PC-3 (cell line): Measurements from ENCODE around the gene P2RX3. TPM values are rescaled to one million over a fixed set of nuclear protein-coding genes. Genes with fewer than 3 reads are reported as not detected.

Source experiments
- ATAC-seq: fragments of 200-7000 bp; cut with Tn5 transposase; 2 replicates; pipeline ENCODE4 v1.9.1; 2020; ENCODE audit warnings: mild to moderate bottlenecking, moderate library complexity
- BruUV-seq: library from RNA; stranded (reverse); fragments of 400-500 nt; replicated peaks from 2 replicates; lab custom pipeline; 2021; lab: Mats Ljungman, UMichigan
- CTCF ChIA-PET: fragments of 300-600 bp; sonication (Branson Sonifier 250); formaldehyde crosslinking; loops from one replicate; lab custom pipeline; 2022; ENCODE audit warnings: antibody characterized with exemption; lab: Charles Lee
- POLR2A ChIA-PET: fragments of 300-600 bp; sonication (Branson Sonifier 250); formaldehyde crosslinking; loops from one replicate; lab custom pipeline; 2022; ENCODE audit warnings: antibody characterized with exemption; ENCODE audit not compliant: unreplicated experiment; lab: Charles Lee
- DNase-seq: peaks from one replicate; pipeline ENCODE4 v3.0.0-alpha.2; 2015
- H2AFZ ChIP-seq: fragments of 300-600 bp; sonication (generic); 2 replicates; pipeline ENCODE4 v1.6.0; 2016; ENCODE audit warnings: antibody characterized with exemption, low read length
- H3F3A ChIP-seq: fragments of 300-600 bp; sonication (generic); one replicate; pipeline ENCODE4 v1.6.0; 2017; ENCODE audit warnings: antibody characterized with exemption, low read length, control low read depth, mild to moderate bottlenecking; ENCODE audit not compliant: unreplicated experiment
- H3K27ac ChIP-seq: fragments of 300-600 bp; sonication (generic); 2 replicates; pipeline ENCODE4 v1.5.1; 2016; ENCODE audit warnings: mild to moderate bottlenecking, low read length
- H3K27me3 ChIP-seq: fragments of 300-600 bp; sonication (generic); 2 replicates; pipeline ENCODE4 v1.6.1; 2016; ENCODE audit warnings: low read length, mixed read lengths
- H3K36me3 ChIP-seq: fragments of 300-600 bp; sonication (generic); 2 replicates; pipeline ENCODE4 v1.6.1; 2016; ENCODE audit warnings: low read depth, mixed run types, low read length, mixed read lengths
- H3K4me1 ChIP-seq: fragments of 300-600 bp; sonication (generic); 2 replicates; pipeline ENCODE4 v1.5.1; 2016; ENCODE audit warnings: low read length; ENCODE audit not compliant: insufficient read depth
- H3K4me2 ChIP-seq: fragments of 300-600 bp; sonication (generic); 2 replicates; pipeline ENCODE4 v1.6.0; 2016; ENCODE audit warnings: low read length
- H3K4me3 ChIP-seq: fragments of 300-600 bp; sonication (generic); 2 replicates; pipeline ENCODE4 v1.5.1; 2016; ENCODE audit warnings: mild to moderate bottlenecking, low read length, mixed read lengths
- H3K79me2 ChIP-seq: fragments of 300-600 bp; sonication (generic); 2 replicates; pipeline ENCODE4 v1.6.1; 2017; ENCODE audit warnings: low read length, mixed read lengths
- H3K9ac ChIP-seq: fragments of 300-600 bp; sonication (generic); 2 replicates; pipeline ENCODE4 v1.6.0; 2016; ENCODE audit warnings: mild to moderate bottlenecking, low read length
- H3K9me2 ChIP-seq: fragments of 300-600 bp; sonication (generic); replicated peaks from 2 replicates; pipeline ENCODE4 v1.6.1; 2016; ENCODE audit warnings: mixed run types, low read length, mixed read lengths
- H3K9me3 ChIP-seq: fragments of 300-600 bp; sonication (generic); 2 replicates; pipeline ENCODE4 v1.6.1; 2016; ENCODE audit warnings: low read length, mixed read lengths
- H4K20me1 ChIP-seq: fragments of 300-600 bp; sonication (generic); 2 replicates; pipeline ENCODE4 v1.6.1; 2016; ENCODE audit warnings: low read length, mixed read lengths
- CTCF ChIP-seq: fragments of 300-600 bp; sonication (generic); conservative IDR thresholded peaks from 2 replicates; pipeline ENCODE4 v1.5.1; 2017; ENCODE audit warnings: antibody characterized with exemption, low read depth, mild to moderate bottlenecking, low read length
- EZH2 ChIP-seq: fragments of 300-600 bp; sonication (generic); IDR thresholded peaks from one replicate; pipeline ENCODE4 v1.6.1; 2017; ENCODE audit warnings: antibody characterized with exemption, mild to moderate bottlenecking, low read length; ENCODE audit not compliant: unreplicated experiment
- EZH2phosphoT487 ChIP-seq: fragments of 300-600 bp; sonication (generic); IDR thresholded peaks from 2 replicates; pipeline ENCODE4 v1.6.1; 2018; ENCODE audit warnings: mild to moderate bottlenecking, antibody characterized with exemption, low read length, borderline replicate concordance
- intact Hi-C: fragments of 100-400 bp; cut with micrococcal nuclease; formaldehyde crosslinking; loops from 2 replicates; pipeline ENCODE4 v1.9.0; 2023
- total RNA-seq: library from RNA; depleted of rRNA; stranded (reverse); fragments of >200 nt; gene quantifications from 2 replicates; pipeline ENCODE4 v1.2.3, GENCODE V29; 2014

The P2RX3 gene
- total RNA-seq, 1 experiment from 2014 or later: not detected

- Histone ChIP-seq H3K27me3 (no peaks in the 10 kb centered on the region), H3K4me1 (peaks cover 20% of the 10 kb centered on the region), H3F3A (no peaks in the 10 kb centered on the region), H3K9me3 (no peaks in the 10 kb centered on the region), H2AFZ (no peak overlapping the region), H3K36me3 (peaks cover 68% of the 10 kb centered on the region), H3K9me2 (no peaks in the 10 kb centered on the region), H3K4me2 (no peak overlapping the region), H3K9ac (no peak overlapping the region), H3K79me2 (peaks cover 12% of the 10 kb centered on the region), H3K27ac (no peak overlapping the region), H4K20me1 (no peaks in the 10 kb centered on the region), H3K4me3 (no peak overlapping the region)
- ChIA-PET CTCF (no interaction called here), POLR2A (no interaction called here)
- BruUV-seq: no TSS peak
- intact Hi-C loops: no loop called here
- DNase-seq (no peak), ATAC-seq (no peak)
- TF ChIP-seq EZH2phosphoT487 (no peak), CTCF (no peak), EZH2 (no peak)
Observed at GRCh38 chr11:57299150-57299737, 38.9 kb upstream of the P2RX3 start.

GRCh38 chr11:57300785-57301184, 37.4 kb upstream of the P2RX3 start:
- ChIA-PET CTCF (no interaction called here), POLR2A (no interaction called here)
- Histone ChIP-seq H3K4me2 (no peak overlapping the region), H3K79me2 (peaks cover 24% of the 10 kb centered on the region), H4K20me1 (no peaks in the 10 kb centered on the region), H3K9me3 (no peaks in the 10 kb centered on the region), H3F3A (no peaks in the 10 kb centered on the region), H3K4me3 (no peak overlapping the region), H3K27me3 (no peaks in the 10 kb centered on the region), H2AFZ (no peak overlapping the region), H3K9me2 (no peaks in the 10 kb centered on the region), H3K36me3 (peaks cover 76% of the 10 kb centered on the region), H3K27ac (no peak overlapping the region), H3K9ac (no peak overlapping the region), H3K4me1 (peaks cover 26% of the 10 kb centered on the region)
- BruUV-seq: no TSS peak
- no peak for DNase-seq
- no peak for ATAC-seq
- TF ChIP-seq EZH2phosphoT487 (no peak), EZH2 (no peak), CTCF (no peak)
- intact Hi-C loops: no loop called here

- H3K9me3 ChIP-seq: no peaks in the 10 kb centered on the region
- ATAC-seq: no peak
- H3K9ac ChIP-seq: no peak overlapping the region
- peaks cover 32% of the 10 kb centered on the region for H3K4me1 ChIP-seq
- no peaks in the 10 kb centered on the region for H3K9me2 ChIP-seq
- ChIA-PET POLR2A (no interaction called here), CTCF (no interaction called here)
- no peaks in the 10 kb centered on the region for H3F3A ChIP-seq
- H2AFZ ChIP-seq: no peak overlapping the region
- TF ChIP-seq EZH2: no peak
- TF ChIP-seq EZH2phosphoT487: no peak
- TF ChIP-seq CTCF: no peak
- H4K20me1 ChIP-seq: no peaks in the 10 kb centered on the region
- peaks cover 73% of the 10 kb centered on the region for H3K36me3 ChIP-seq
- no peak for DNase-seq
- no TSS peak for BruUV-seq
- H3K27me3 ChIP-seq: no peaks in the 10 kb centered on the region
- no peak overlapping the region for H3K4me3 ChIP-seq
- H3K79me2 ChIP-seq: peaks cover 34% of the 10 kb centered on the region
- H3K27ac ChIP-seq: no peak overlapping the region
- no peak overlapping the region for H3K4me2 ChIP-seq
- intact Hi-C loops: no loop called here
Observed at GRCh38 chr11:57301711-57302423, 36.3 kb upstream of the P2RX3 start.
